PC-3 (cell line): ENCODE data around the gene COL9A1. TPM values are rescaled to one million over a fixed set of nuclear protein-coding genes. Genes with fewer than 3 reads are reported as not detected.

Experiments used
- ATAC-seq: fragments of 200-7000 bp; cut with Tn5 transposase; 2 replicates; pipeline ENCODE4 v1.9.1; 2020; ENCODE audit warnings: mild to moderate bottlenecking, moderate library complexity
- BruUV-seq: library from RNA; stranded (reverse); fragments of 400-500 nt; replicated peaks from 2 replicates; lab custom pipeline; 2021; lab: Mats Ljungman, UMichigan
- CTCF ChIA-PET: fragments of 300-600 bp; sonication (Branson Sonifier 250); formaldehyde crosslinking; loops from one replicate; lab custom pipeline; 2022; ENCODE audit warnings: antibody characterized with exemption; lab: Charles Lee
- POLR2A ChIA-PET: fragments of 300-600 bp; sonication (Branson Sonifier 250); formaldehyde crosslinking; loops from one replicate; lab custom pipeline; 2022; ENCODE audit warnings: antibody characterized with exemption; ENCODE audit not compliant: unreplicated experiment; lab: Charles Lee
- DNase-seq: peaks from one replicate; pipeline ENCODE4 v3.0.0-alpha.2; 2015
- H2AFZ ChIP-seq: fragments of 300-600 bp; sonication (generic); 2 replicates; pipeline ENCODE4 v1.6.0; 2016; ENCODE audit warnings: antibody characterized with exemption, low read length
- H3F3A ChIP-seq: fragments of 300-600 bp; sonication (generic); one replicate; pipeline ENCODE4 v1.6.0; 2017; ENCODE audit warnings: antibody characterized with exemption, low read length, control low read depth, mild to moderate bottlenecking; ENCODE audit not compliant: unreplicated experiment
- H3K27ac ChIP-seq: fragments of 300-600 bp; sonication (generic); 2 replicates; pipeline ENCODE4 v1.5.1; 2016; ENCODE audit warnings: mild to moderate bottlenecking, low read length
- H3K27me3 ChIP-seq: fragments of 300-600 bp; sonication (generic); 2 replicates; pipeline ENCODE4 v1.6.1; 2016; ENCODE audit warnings: low read length, mixed read lengths
- H3K36me3 ChIP-seq: fragments of 300-600 bp; sonication (generic); 2 replicates; pipeline ENCODE4 v1.6.1; 2016; ENCODE audit warnings: low read depth, mixed run types, low read length, mixed read lengths
- H3K4me1 ChIP-seq: fragments of 300-600 bp; sonication (generic); 2 replicates; pipeline ENCODE4 v1.5.1; 2016; ENCODE audit warnings: low read length; ENCODE audit not compliant: insufficient read depth
- H3K4me2 ChIP-seq: fragments of 300-600 bp; sonication (generic); 2 replicates; pipeline ENCODE4 v1.6.0; 2016; ENCODE audit warnings: low read length
- H3K4me3 ChIP-seq: fragments of 300-600 bp; sonication (generic); 2 replicates; pipeline ENCODE4 v1.5.1; 2016; ENCODE audit warnings: mild to moderate bottlenecking, low read length, mixed read lengths
- H3K79me2 ChIP-seq: fragments of 300-600 bp; sonication (generic); 2 replicates; pipeline ENCODE4 v1.6.1; 2017; ENCODE audit warnings: low read length, mixed read lengths
- H3K9ac ChIP-seq: fragments of 300-600 bp; sonication (generic); 2 replicates; pipeline ENCODE4 v1.6.0; 2016; ENCODE audit warnings: mild to moderate bottlenecking, low read length
- H3K9me2 ChIP-seq: fragments of 300-600 bp; sonication (generic); replicated peaks from 2 replicates; pipeline ENCODE4 v1.6.1; 2016; ENCODE audit warnings: mixed run types, low read length, mixed read lengths
- H3K9me3 ChIP-seq: fragments of 300-600 bp; sonication (generic); 2 replicates; pipeline ENCODE4 v1.6.1; 2016; ENCODE audit warnings: low read length, mixed read lengths
- H4K20me1 ChIP-seq: fragments of 300-600 bp; sonication (generic); 2 replicates; pipeline ENCODE4 v1.6.1; 2016; ENCODE audit warnings: low read length, mixed read lengths
- EZH2 ChIP-seq: fragments of 300-600 bp; sonication (generic); IDR thresholded peaks from one replicate; pipeline ENCODE4 v1.6.1; 2017; ENCODE audit warnings: antibody characterized with exemption, mild to moderate bottlenecking, low read length; ENCODE audit not compliant: unreplicated experiment
- EZH2phosphoT487 ChIP-seq: fragments of 300-600 bp; sonication (generic); IDR thresholded peaks from 2 replicates; pipeline ENCODE4 v1.6.1; 2018; ENCODE audit warnings: mild to moderate bottlenecking, antibody characterized with exemption, low read length, borderline replicate concordance
- intact Hi-C: fragments of 100-400 bp; cut with micrococcal nuclease; formaldehyde crosslinking; loops from 2 replicates; pipeline ENCODE4 v1.9.0; 2023
- total RNA-seq: library from RNA; depleted of rRNA; stranded (reverse); fragments of >200 nt; gene quantifications from 2 replicates; pipeline ENCODE4 v1.2.3, GENCODE V29; 2014
- TF ChIP-seq, protein P1 (sequence below): fragments of 300-600 bp; sonication (generic); conservative IDR thresholded peaks from 2 replicates; pipeline ENCODE4 v1.5.1; 2017; ENCODE audit warnings: antibody characterized with exemption, low read depth, mild to moderate bottlenecking, low read length

COL9A1 gene
- total RNA-seq, 1 experiment from 2014 or later: not detected

DNA sequence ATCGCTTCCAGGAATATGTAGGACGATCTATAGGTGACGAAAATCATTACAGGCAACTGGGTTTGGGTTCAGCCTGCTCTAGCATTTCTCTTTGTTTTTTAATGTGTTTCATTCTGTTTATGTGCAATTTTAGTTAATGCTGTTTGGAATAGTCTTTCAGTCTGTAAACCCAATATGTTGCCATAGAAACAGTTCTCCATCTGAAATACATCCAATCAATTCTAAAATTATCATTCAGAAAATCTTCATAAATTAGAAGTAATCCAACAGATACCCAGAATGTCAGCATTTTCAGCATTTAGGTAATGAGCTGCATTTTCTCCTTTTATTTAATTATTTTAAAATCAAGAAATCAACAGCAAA is 34.8 kb upstream of the COL9A1 start:
- Histone ChIP-seq H3K27ac (no peak overlapping the region), H3K4me1 (no peaks in the 10 kb centered on the region), H2AFZ (no peak overlapping the region), H4K20me1 (no peaks in the 10 kb centered on the region), H3K9me2 (no peaks in the 10 kb centered on the region), H3K36me3 (no peaks in the 10 kb centered on the region), H3K79me2 (no peaks in the 10 kb centered on the region), H3K9me3 (no peaks in the 10 kb centered on the region), H3K4me3 (no peak overlapping the region), H3K9ac (no peak overlapping the region), H3K27me3 (no peaks in the 10 kb centered on the region), H3K4me2 (no peak overlapping the region), H3F3A (no peaks in the 10 kb centered on the region)
- CTCF ChIA-PET: no interaction called here
- DNase-seq: no peak
- intact Hi-C loops: no loop called here
- POLR2A ChIA-PET: no interaction called here
- TF ChIP-seq EZH2: no peak
- TF ChIP-seq EZH2phosphoT487: no peak
- TF ChIP-seq, protein P1, sequence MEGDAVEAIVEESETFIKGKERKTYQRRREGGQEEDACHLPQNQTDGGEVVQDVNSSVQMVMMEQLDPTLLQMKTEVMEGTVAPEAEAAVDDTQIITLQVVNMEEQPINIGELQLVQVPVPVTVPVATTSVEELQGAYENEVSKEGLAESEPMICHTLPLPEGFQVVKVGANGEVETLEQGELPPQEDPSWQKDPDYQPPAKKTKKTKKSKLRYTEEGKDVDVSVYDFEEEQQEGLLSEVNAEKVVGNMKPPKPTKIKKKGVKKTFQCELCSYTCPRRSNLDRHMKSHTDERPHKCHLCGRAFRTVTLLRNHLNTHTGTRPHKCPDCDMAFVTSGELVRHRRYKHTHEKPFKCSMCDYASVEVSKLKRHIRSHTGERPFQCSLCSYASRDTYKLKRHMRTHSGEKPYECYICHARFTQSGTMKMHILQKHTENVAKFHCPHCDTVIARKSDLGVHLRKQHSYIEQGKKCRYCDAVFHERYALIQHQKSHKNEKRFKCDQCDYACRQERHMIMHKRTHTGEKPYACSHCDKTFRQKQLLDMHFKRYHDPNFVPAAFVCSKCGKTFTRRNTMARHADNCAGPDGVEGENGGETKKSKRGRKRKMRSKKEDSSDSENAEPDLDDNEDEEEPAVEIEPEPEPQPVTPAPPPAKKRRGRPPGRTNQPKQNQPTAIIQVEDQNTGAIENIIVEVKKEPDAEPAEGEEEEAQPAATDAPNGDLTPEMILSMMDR: no peak
- no peak for ATAC-seq
- BruUV-seq: no TSS peak

DNA sequence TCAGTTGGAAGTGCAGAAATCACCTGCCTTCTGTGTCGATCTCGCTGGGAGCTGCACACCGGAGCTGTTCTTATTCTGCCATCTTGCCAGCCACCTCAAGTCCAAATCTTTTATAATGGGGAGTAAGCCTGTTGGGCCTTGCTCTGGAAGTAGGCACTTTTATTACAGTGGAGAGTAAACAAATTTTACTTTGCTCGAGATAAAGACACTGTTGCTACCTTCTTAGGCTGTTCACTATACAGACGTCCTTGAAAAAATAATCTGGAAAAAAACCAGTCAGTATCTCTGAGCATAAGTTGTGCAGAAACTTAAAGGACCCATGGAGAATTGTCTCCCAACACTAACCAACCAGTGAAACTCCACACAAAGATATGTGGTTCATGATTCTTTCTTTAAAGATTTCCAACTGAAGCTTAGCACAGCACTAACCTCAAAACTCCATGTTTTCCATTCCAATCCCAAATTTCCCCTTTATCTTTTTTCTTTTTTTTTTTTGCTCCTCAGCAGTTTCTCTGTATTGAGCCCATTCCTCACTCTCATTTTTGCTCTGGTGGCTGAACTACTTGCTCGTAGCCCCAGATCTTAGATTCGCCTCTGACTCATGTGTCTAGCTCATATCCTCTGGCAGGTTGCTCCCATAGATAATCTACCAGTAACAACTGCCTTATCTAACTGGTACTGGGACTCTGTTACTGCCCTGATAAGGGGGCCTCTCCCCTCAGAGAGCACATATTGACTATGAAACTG is 34.3 kb upstream of the COL9A1 start:
- Histone ChIP-seq H3K79me2 (no peaks in the 10 kb centered on the region), H3K9ac (no peak overlapping the region), H4K20me1 (no peaks in the 10 kb centered on the region), H2AFZ (no peak overlapping the region), H3K9me2 (no peaks in the 10 kb centered on the region), H3K4me1 (no peaks in the 10 kb centered on the region), H3K27me3 (no peaks in the 10 kb centered on the region), H3K4me2 (no peak overlapping the region), H3K36me3 (no peaks in the 10 kb centered on the region), H3K4me3 (no peak overlapping the region), H3K27ac (no peak overlapping the region), H3F3A (no peaks in the 10 kb centered on the region), H3K9me3 (no peaks in the 10 kb centered on the region)
- intact Hi-C loops: no loop called here
- TF ChIP-seq EZH2phosphoT487: no peak
- no peak for TF ChIP-seq EZH2
- TF ChIP-seq, protein P1: no peak
- DNase-seq: no peak
- ChIA-PET CTCF (interaction anchor here (0.6 kb wide), 1 partner anchor 48 kb away, joined by 3 read pairs; no protein-coding TSS in a partner anchor), POLR2A (no interaction called here)
- BruUV-seq: no TSS peak
- ATAC-seq: no peak

DNA sequence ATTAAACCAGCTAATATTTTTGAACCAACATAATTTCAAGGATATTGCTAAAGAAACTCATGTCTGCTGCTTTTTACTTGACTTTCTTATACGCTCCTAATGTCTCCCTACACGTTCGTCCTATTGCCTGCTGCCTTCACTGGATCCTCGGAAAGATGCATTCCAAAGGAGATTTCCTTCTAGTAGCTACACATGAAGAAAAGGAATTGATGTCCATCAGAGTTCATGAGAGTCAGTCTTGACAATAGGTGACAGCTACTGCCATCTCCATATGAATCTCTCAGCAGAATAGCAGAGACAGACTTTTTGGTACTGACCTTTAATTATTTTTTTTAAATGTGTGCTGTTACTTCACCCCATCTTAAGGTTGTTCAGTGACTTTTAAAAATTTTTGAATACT is 24.2 kb upstream of the COL9A1 start:
- POLR2A ChIA-PET: no interaction called here
- Histone ChIP-seq H3K27me3 (no peaks in the 10 kb centered on the region), H3K79me2 (no peaks in the 10 kb centered on the region), H3K4me3 (no peak overlapping the region), H3K9ac (no peak overlapping the region), H3F3A (no peaks in the 10 kb centered on the region), H3K9me3 (no peaks in the 10 kb centered on the region), H3K36me3 (no peaks in the 10 kb centered on the region), H3K4me2 (no peak overlapping the region), H4K20me1 (no peaks in the 10 kb centered on the region), H2AFZ (no peak overlapping the region), H3K9me2 (no peaks in the 10 kb centered on the region), H3K27ac (no peak overlapping the region), H3K4me1 (no peaks in the 10 kb centered on the region)
- CTCF ChIA-PET: no interaction called here
- TF ChIP-seq EZH2phosphoT487: no peak
- TF ChIP-seq EZH2: no peak
- TF ChIP-seq, protein P1: no peak
- no peak for ATAC-seq
- intact Hi-C loops: no loop called here
- DNase-seq: no peak
- BruUV-seq: no TSS peak
